ENCODE results near the gene ANXA11. TPM values are rescaled to one million over a fixed set of nuclear protein-coding genes. Genes with fewer than 3 reads are reported as not detected.

Gene ANXA11
- polyA plus RNA-seq, 1 donor from 2014 or later = not detected

- H4K20me1 ChIP-seq (ENCODE audit: insufficient read depth) = no peaks in the 10 kb centered on the region
- no peaks in the 10 kb centered on the region for H3K79me2 ChIP-seq (replicated peaks; ENCODE audit: insufficient read depth, low read length)
- TF ChIP-seq POLR2AphosphoS5 (IDR thresholded peaks at IDR 0.05) (no peak), EZH2 (IDR thresholded peaks at IDR 0.05; ENCODE audit: borderline replicate concordance, insufficient read depth, low read length, poor library complexity, severe bottlenecking) (no peak), EP300 (conservative IDR thresholded peaks at IDR 0.05; ENCODE audit: poor library complexity, severe bottlenecking) (no peak), REST (IDR thresholded peaks at IDR 0.05; ENCODE audit: borderline replicate concordance) (no peak), RAD21 (conservative IDR thresholded peaks at IDR 0.05) (no peak), MXI1 (conservative IDR thresholded peaks at IDR 0.05; ENCODE audit: poor library complexity, severe bottlenecking) (no peak), TAF1 (IDR thresholded peaks at IDR 0.05; ENCODE audit: low read depth) (no peak), SMC3 (conservative IDR thresholded peaks at IDR 0.05; ENCODE audit: poor library complexity) (no peak)
- TF ChIP-seq, protein P1, sequence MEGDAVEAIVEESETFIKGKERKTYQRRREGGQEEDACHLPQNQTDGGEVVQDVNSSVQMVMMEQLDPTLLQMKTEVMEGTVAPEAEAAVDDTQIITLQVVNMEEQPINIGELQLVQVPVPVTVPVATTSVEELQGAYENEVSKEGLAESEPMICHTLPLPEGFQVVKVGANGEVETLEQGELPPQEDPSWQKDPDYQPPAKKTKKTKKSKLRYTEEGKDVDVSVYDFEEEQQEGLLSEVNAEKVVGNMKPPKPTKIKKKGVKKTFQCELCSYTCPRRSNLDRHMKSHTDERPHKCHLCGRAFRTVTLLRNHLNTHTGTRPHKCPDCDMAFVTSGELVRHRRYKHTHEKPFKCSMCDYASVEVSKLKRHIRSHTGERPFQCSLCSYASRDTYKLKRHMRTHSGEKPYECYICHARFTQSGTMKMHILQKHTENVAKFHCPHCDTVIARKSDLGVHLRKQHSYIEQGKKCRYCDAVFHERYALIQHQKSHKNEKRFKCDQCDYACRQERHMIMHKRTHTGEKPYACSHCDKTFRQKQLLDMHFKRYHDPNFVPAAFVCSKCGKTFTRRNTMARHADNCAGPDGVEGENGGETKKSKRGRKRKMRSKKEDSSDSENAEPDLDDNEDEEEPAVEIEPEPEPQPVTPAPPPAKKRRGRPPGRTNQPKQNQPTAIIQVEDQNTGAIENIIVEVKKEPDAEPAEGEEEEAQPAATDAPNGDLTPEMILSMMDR (IDR thresholded peaks at IDR 0.05; ENCODE audit: poor library complexity, severe bottlenecking) = no peak
These were observed 38.5 kb downstream of the ANXA11 start for GRCh38 chr10:80166581-80167470.

GRCh38 chr10:80165173-80165572 lies 40.2 kb downstream of the ANXA11 start:
- no peak overlapping the region for H3K4me3 ChIP-seq (ENCODE audit: low read length)
- H3K27me3 ChIP-seq (ENCODE audit: insufficient read depth, low read depth, low read length) = no peaks in the 10 kb centered on the region
- no peak overlapping the region for H2AFZ ChIP-seq (ENCODE audit: low read depth, low read length)
- H3K4me2 ChIP-seq (ENCODE audit: low read length) = no peak overlapping the region
- H3K36me3 ChIP-seq (ENCODE audit: insufficient read depth, low read length) = no peaks in the 10 kb centered on the region
- no peaks in the 10 kb centered on the region for H3K9me2 ChIP-seq (ENCODE audit: insufficient read depth, low read length)
- no peak for TF ChIP-seq MXI1 (conservative IDR thresholded peaks at IDR 0.05; ENCODE audit: poor library complexity, severe bottlenecking)
- no peak for TF ChIP-seq TAF1 (IDR thresholded peaks at IDR 0.05; ENCODE audit: low read depth)
- no peak for TF ChIP-seq POLR2AphosphoS5 (IDR thresholded peaks at IDR 0.05)
- TF ChIP-seq, protein P1 (IDR thresholded peaks at IDR 0.05; ENCODE audit: poor library complexity, severe bottlenecking) = no peak
- no peak for TF ChIP-seq RAD21 (conservative IDR thresholded peaks at IDR 0.05)
- no peaks in the 10 kb centered on the region for H3K9me3 ChIP-seq (ENCODE audit: low read length)
- H3K79me2 ChIP-seq (replicated peaks; ENCODE audit: insufficient read depth, low read length) = no peaks in the 10 kb centered on the region
- H3K27ac ChIP-seq (ENCODE audit: low read length) = no peak overlapping the region
- H4K20me1 ChIP-seq (ENCODE audit: insufficient read depth) = no peaks in the 10 kb centered on the region
- no peaks in the 10 kb centered on the region for H3F3A ChIP-seq (ENCODE audit: insufficient read depth, low read length, poor library complexity, severe bottlenecking)
- H3K9ac ChIP-seq (ENCODE audit: low read length) = no peak overlapping the region

More at GRCh38 chr10:80166581-80167470, 38.5 kb downstream of the ANXA11 start:
- Histone ChIP-seq H3K4me3 (ENCODE audit: low read length) (no peak overlapping the region), H3K9me2 (ENCODE audit: insufficient read depth, low read length) (no peaks in the 10 kb centered on the region), H3K9ac (ENCODE audit: low read length) (no peak overlapping the region), H2AFZ (ENCODE audit: low read depth, low read length) (no peak overlapping the region), H3K27ac (ENCODE audit: low read length) (no peak overlapping the region), H3K36me3 (ENCODE audit: insufficient read depth, low read length) (no peaks in the 10 kb centered on the region), H3K9me3 (ENCODE audit: low read length) (no peaks in the 10 kb centered on the region), H3K4me2 (ENCODE audit: low read length) (no peak overlapping the region), H3K27me3 (ENCODE audit: insufficient read depth, low read depth, low read length) (no peaks in the 10 kb centered on the region), H3F3A (ENCODE audit: insufficient read depth, low read length, poor library complexity, severe bottlenecking) (no peaks in the 10 kb centered on the region)
